22Rv1 (cell line): Measurements from ENCODE around the gene SMARCA5.

Source experiments
- ZFX ChIP-seq: fragments of 450-650 bp; IDR thresholded peaks from 2 replicates; pipeline ENCODE4 v1.6.1; 2017; ENCODE audit warnings: antibody characterized with exemption, borderline replicate concordance
- TF ChIP-seq, protein P1 (sequence below): fragments of 450-650 bp; IDR thresholded peaks from 2 replicates; pipeline ENCODE4 v1.5.1; 2017; ENCODE audit warnings: mild to moderate bottlenecking

DNA sequence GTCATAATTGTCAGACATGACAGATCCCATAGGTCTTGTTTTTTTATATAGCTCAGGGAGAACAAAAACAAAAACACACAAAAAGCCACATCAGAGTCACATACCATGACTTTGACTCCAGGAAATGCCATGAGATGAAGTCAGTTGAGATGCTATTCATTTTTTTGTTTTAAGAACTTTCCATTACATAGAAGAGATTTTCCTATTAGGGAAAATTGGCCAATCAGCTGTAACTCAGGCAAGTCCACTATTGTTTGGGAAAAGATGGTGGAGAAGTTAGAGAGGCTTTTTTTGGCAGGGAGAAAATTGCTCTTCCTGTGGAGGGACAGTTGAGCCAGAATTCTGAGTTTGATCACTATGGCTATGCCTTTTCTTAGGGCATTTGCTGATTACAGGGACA is 72.6 kb downstream of the SMARCA5 start:
- TF ChIP-seq, protein P1, sequence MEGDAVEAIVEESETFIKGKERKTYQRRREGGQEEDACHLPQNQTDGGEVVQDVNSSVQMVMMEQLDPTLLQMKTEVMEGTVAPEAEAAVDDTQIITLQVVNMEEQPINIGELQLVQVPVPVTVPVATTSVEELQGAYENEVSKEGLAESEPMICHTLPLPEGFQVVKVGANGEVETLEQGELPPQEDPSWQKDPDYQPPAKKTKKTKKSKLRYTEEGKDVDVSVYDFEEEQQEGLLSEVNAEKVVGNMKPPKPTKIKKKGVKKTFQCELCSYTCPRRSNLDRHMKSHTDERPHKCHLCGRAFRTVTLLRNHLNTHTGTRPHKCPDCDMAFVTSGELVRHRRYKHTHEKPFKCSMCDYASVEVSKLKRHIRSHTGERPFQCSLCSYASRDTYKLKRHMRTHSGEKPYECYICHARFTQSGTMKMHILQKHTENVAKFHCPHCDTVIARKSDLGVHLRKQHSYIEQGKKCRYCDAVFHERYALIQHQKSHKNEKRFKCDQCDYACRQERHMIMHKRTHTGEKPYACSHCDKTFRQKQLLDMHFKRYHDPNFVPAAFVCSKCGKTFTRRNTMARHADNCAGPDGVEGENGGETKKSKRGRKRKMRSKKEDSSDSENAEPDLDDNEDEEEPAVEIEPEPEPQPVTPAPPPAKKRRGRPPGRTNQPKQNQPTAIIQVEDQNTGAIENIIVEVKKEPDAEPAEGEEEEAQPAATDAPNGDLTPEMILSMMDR, result no peak
- no peak for TF ChIP-seq ZFX
